ENCODE measurements around the gene FAM216A. TPM values are rescaled to one million over a fixed set of nuclear protein-coding genes. Genes with fewer than 3 reads are reported as not detected.
"Not testable (repeated sequence)": the region's sequence is repeated elsewhere in the genome, so short reads cannot be mapped to it uniquely, and the experiment has no call there.

The FAM216A gene
- total RNA-seq, 1 donor from 2014 or later, result 11.3 TPM

GRCh38 chr12:110520876-110521712, 52.4 kb downstream of the FAM216A start:
- H3K36me3 Mint-ChIP-seq (ENCODE audit: low read depth, unreplicated experiment); H3K27me3 Mint-ChIP-seq (ENCODE audit: low read depth, unreplicated experiment); H3K9ac ChIP-seq (ENCODE audit: low read length); H3K9me3 Mint-ChIP-seq (ENCODE audit: unreplicated experiment); H3K36me3 ChIP-seq (ENCODE audit: insufficient read depth, low read length); H3K27ac ChIP-seq (ENCODE audit: low read depth, low read length); H3K4me2 ChIP-seq (ENCODE audit: low read length); H3K4me3 Mint-ChIP-seq (ENCODE audit: unreplicated experiment); H3K4me1 ChIP-seq (ENCODE audit: insufficient read depth, low read length); H3K9me3 ChIP-seq (ENCODE audit: insufficient read depth, low read depth, low read length); H3K27me3 ChIP-seq (ENCODE audit: insufficient read depth, low read length); H3K79me2 ChIP-seq (ENCODE audit: insufficient read depth, low read length); H3K27ac Mint-ChIP-seq (ENCODE audit: unreplicated experiment); H4K20me1 ChIP-seq (ENCODE audit: insufficient read depth, low read length); H2AFZ ChIP-seq (ENCODE audit: low read depth, low read length); H3K4me1 Mint-ChIP-seq (ENCODE audit: low read depth, unreplicated experiment); DNase-seq (ENCODE audit: low read depth); H3K4me3 ChIP-seq (ENCODE audit: insufficient read depth, low read depth, low read length); FAIRE-seq: not testable (repeated sequence)

- Mint-ChIP-seq H3K36me3 (ENCODE audit: low read depth, unreplicated experiment) (peaks cover 7% of the 10 kb centered on the region), H3K4me3 (ENCODE audit: unreplicated experiment) (no peak overlapping the region), H3K27me3 (ENCODE audit: low read depth, unreplicated experiment) (no peaks in the 10 kb centered on the region), H3K4me1 (ENCODE audit: low read depth, unreplicated experiment) (peaks cover 5% of the 10 kb centered on the region), H3K27ac (ENCODE audit: unreplicated experiment) (no peak overlapping the region), H3K9me3 (ENCODE audit: unreplicated experiment) (peaks cover 2% of the 10 kb centered on the region)
- peaks cover 7% of the 10 kb centered on the region for H3K4me1 ChIP-seq (ENCODE audit: insufficient read depth, low read length)
- DNase-seq (ENCODE audit: low read depth) (no peak), FAIRE-seq (no peak)
- no peak overlapping the region for H3K4me3 ChIP-seq (ENCODE audit: insufficient read depth, low read depth, low read length)
- no peak overlapping the region for H3K9ac ChIP-seq (ENCODE audit: low read length)
- H3K9me3 ChIP-seq (ENCODE audit: insufficient read depth, low read depth, low read length), result no peaks in the 10 kb centered on the region
- H3K4me2 ChIP-seq (ENCODE audit: low read length), result no peak overlapping the region
- TF ChIP-seq CTCF (IDR thresholded peaks at IDR 0.05; ENCODE audit: insufficient read depth, low read depth, low read length), result no peak
- TF ChIP-seq EZH2 (IDR thresholded peaks at IDR 0.05; ENCODE audit: insufficient read depth, low read length), result no peak
- H2AFZ ChIP-seq (ENCODE audit: low read depth, low read length), result no peak overlapping the region
- no peaks in the 10 kb centered on the region for H3K27me3 ChIP-seq (ENCODE audit: insufficient read depth, low read length)
- H3K36me3 ChIP-seq (ENCODE audit: insufficient read depth, low read length), result no peaks in the 10 kb centered on the region
- H4K20me1 ChIP-seq (ENCODE audit: insufficient read depth, low read length), result peaks cover 15% of the 10 kb centered on the region
- no peak overlapping the region for H3K27ac ChIP-seq (ENCODE audit: low read depth, low read length)
- no peaks in the 10 kb centered on the region for H3K79me2 ChIP-seq (ENCODE audit: insufficient read depth, low read length)
Measured at GRCh38 chr12:110528277-110528839, 59.7 kb downstream of the FAM216A start.

GRCh38 chr12:110530511-110530910, 61.9 kb downstream of the FAM216A start:
- peak overlapping the region; percentile 50 for H3K4me3 Mint-ChIP-seq (ENCODE audit: unreplicated experiment)
- Histone ChIP-seq H4K20me1 (ENCODE audit: insufficient read depth, low read length) (peaks cover 20% of the 10 kb centered on the region), H3K9me3 (ENCODE audit: insufficient read depth, low read depth, low read length) (no peaks in the 10 kb centered on the region), H3K36me3 (ENCODE audit: insufficient read depth, low read length) (peaks cover 3% of the 10 kb centered on the region), H2AFZ (ENCODE audit: low read depth, low read length) (no peak overlapping the region), H3K4me3 (ENCODE audit: insufficient read depth, low read depth, low read length) (no peak overlapping the region), H3K4me2 (ENCODE audit: low read length) (no peak overlapping the region), H3K27ac (ENCODE audit: low read depth, low read length) (no peak overlapping the region), H3K79me2 (ENCODE audit: insufficient read depth, low read length) (no peaks in the 10 kb centered on the region), H3K9ac (ENCODE audit: low read length) (no peak overlapping the region), H3K27me3 (ENCODE audit: insufficient read depth, low read length) (no peaks in the 10 kb centered on the region), H3K4me1 (ENCODE audit: insufficient read depth, low read length) (peaks cover 7% of the 10 kb centered on the region)
- TF ChIP-seq EZH2 (IDR thresholded peaks at IDR 0.05; ENCODE audit: insufficient read depth, low read length) (no peak), CTCF (IDR thresholded peaks at IDR 0.05; ENCODE audit: insufficient read depth, low read depth, low read length) (no peak)
- peaks cover 7% of the 10 kb centered on the region for H3K4me1 Mint-ChIP-seq (ENCODE audit: low read depth, unreplicated experiment)
- DNase-seq (ENCODE audit: low read depth) (no peak), FAIRE-seq (no peak)
- no peak overlapping the region for H3K27ac Mint-ChIP-seq (ENCODE audit: unreplicated experiment)
- H3K27me3 Mint-ChIP-seq (ENCODE audit: low read depth, unreplicated experiment), result no peaks in the 10 kb centered on the region
- peaks cover 2% of the 10 kb centered on the region for H3K9me3 Mint-ChIP-seq (ENCODE audit: unreplicated experiment)
- H3K36me3 Mint-ChIP-seq (ENCODE audit: low read depth, unreplicated experiment), result peaks cover 7% of the 10 kb centered on the region
